Activated effector memory CD4-positive, alpha-beta T cell treated with Interleukin-2 at 50 U/mL for 16 hours (primary cell): ENCODE data around the gene TRIM14.
"Not testable (repeated sequence)": the region's sequence is repeated elsewhere in the genome, so short reads cannot be mapped to it uniquely, and the experiment has no call there.

Experiments
- DNase-seq: peaks from one replicate; pipeline ENCODE4 v3.0.0-alpha.2; 2020

TRIM14 gene

DNA sequence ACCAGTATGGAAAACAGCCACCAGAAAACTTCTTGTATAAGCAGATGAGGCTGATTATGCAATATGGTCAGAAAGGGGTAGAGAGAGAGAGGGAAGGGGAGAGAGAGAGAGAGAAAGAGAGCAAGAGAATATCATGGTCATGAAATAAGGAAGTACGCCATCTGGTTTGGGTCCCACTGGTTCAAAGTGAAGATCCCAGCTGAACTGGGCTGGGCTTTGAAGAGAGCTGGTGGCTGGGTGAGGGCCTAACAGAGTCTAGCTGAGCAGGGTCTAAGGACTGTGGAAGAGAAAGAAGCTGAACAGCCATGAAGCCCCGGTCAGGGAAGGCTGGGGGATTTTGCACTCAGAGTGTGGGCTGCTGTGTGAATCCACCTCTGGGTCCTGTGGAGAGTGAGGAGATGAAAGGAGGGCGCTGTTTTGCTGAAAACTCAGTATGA is 14.6 kb downstream of the TRIM14 start:
- no peak for DNase-seq

DNA sequence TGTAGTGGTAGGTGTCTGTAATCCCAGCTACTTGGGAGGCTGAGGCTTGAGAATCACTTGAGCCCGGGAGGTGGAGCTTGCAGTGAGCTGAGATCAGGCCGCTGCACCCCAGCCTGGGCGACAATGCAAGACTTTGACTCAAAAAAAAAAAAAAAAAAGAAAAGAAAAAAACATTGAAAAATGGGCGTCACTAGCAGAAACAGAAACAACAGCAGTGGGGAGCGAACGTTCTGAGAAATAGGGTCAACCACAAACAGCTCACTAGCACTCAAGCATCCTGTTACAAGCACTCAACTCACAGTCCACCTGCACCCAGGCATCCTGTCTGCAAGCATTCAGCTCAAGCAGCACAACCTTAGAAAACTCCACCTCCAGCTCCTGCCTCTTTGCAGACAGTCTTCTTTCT is 17.2 kb downstream of the TRIM14 start:
- peak; percentile 77 for DNase-seq

DNA sequence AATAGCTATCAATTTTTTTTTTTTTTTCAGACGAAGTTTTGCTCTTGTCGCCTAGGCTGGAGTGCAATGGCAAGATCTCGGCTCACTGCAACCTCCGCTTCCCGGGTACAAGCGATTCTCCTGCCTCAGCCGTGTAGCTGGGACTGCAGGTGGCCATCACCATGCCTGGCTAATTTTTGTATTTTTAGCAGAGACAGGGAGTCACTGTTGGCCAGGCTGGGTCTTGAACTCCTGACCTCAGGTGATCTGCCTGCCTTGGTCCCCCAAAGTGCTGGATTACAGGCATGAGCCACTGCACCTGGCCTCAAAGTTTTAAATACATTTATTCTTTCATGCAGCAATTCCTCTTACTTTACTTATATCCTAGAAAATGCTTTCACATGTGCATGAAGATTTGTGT is 17.6 kb downstream of the TRIM14 start:
- DNase-seq, result no peak

DNA sequence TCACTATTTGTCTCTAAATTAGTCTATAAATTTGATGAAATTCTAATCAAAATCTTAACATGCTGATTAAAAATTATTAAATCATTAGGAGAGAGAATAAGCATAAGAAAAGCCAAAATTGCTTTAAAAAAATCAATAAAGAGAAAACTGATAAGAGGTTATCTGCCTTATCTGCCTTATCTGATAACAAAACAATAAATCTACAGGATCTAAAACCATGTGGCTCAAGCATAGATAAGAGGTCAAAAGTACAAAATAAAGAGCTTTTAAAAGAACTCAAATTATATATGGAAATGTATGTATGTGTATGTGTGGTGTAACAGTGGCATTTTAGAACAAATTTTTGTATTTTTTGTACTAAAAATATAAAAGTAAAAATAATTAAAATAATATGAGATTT is 18.6 kb downstream of the TRIM14 start:
- DNase-seq, result no peak

DNA sequence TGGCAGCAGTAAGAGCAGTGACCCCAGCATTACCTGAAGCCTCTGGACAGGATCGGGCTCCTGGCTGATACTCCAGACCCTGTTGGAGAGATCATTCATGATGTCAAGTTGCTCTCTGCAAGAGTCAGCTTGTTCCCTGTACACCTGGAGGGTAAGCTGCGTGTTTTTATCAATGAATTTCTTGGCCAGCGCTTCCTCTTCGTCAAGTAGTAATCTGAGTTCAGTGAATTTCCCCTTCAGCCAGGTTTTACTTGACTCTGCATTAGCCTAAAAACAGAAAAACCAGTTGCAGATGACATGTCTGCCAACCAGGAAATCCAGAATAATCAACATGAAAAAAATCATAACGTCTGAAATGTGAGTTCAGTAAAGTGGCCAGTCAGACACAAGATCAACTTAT is 19.1 kb downstream of the TRIM14 start:
- no peak for DNase-seq

DNA sequence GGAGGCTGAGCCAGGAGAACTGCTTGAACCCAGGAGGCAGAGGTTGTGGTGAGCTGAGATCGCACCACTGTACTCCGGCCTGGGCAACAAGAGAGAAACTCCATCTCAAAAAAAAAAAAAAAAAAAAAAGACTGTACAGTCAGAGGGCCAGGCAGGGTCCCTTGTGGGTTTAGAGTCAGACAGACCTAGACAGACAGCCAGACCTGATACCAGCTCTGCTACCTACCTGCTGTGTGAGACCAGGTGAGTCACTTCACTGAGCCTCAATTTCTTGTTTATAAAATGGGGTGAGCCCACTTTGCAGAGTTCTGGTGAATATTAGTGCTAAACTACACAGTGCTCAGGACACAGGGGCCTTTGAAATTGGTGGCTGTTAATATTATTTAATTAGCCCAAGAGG is 19.7 kb downstream of the TRIM14 start:
- DNase-seq, result no peak

DNA sequence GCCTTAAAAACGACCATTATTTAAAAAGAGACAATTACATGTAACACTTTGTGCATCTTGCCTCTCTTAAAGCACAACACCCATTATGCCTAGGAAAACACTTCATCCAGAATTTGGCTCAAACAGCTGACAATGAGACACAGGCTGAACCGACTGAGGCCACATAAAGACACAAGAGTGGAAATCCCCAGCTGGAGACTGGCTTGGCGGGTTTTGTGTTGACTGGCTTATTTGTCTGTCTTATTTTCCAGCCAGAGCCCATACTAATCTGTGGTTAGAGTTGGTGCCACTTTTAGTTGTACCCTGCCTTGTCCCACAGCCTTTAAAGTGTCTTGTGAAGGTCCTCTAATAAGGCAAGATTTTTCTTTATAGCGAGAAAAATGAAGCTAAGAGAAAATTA is 21.2 kb downstream of the TRIM14 start:
- no peak for DNase-seq

DNA sequence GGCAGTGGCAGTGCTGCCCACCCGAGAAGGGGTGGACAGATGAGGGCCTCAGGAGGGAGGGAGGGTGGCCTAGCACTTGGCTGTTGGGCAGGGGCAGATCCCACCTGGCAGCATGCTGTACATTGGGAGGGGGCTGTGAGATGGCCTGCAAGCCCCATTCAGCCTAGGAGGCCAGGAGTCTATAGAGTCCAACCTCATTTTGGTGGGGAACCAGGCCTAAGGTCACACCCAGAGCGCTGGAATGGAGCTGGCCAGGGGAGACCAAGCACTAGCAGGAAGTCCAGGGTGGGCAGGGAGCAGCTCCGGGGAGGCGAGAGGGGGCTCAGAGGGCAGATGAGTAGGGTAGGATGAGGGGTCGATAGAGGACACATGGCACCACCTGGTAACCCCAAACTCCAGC is 22.9 kb downstream of the TRIM14 start:
- DNase-seq, result no peak

DNA sequence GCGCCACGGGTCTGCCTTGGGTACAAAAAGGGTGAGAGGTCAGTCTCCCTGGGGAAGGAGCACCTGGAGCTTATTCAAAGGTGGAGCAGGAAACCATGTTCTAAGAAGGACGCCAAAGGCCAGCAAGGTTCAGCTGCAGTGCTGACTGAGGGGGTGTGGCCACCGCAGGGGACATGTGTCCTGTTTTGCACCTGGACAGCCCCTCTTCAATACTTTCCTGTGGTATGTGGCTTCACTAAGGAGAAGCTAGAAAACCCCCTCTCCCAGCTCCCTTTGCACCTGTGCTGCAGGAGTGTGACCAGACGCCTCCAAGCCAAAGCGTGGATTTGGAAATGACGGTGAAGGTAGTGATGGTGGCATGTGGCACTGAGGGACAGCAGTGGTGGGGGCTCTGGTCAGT is 23.6 kb downstream of the TRIM14 start:
- no peak for DNase-seq

DNA sequence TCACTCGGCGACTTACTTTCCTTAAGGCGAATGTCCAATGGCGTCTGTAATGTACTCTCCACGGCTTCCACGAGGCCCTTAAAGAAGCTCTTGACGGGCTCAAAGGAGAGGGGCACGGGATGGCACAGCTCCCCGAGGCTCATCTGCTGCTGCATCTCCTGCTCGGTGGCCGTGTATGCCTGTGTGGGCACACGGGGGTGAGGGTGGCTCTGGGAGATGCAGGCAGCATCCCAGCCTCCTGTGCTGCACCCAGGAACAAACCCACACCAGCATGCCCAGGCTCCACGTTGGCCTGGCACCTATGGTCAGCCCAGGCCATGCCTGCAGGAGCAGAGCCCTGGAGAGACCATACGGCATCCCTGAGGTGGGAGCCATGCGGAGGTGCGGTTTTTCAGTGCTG is 24.2 kb downstream of the TRIM14 start:
- no peak for DNase-seq

DNA sequence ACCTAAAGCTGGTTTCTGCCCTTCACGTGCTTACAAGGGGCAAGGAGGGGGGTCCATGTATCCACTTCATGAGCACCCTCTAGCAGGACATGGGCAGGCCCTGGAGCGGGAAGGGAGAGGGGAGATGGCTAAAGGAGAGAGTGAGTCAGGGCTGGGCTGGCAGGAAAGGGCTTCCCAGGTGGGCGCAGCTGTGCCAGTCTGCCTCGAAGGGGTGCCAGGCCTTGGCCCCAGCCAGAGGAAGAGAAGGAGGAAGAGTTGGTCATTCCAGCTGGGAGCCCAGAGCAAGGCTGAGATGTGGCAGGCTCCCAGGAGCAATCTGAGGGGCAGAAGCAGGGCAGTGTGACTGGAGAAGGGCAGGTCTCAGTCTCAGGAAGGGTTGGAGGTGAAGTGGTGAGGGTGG is 24.7 kb downstream of the TRIM14 start:
- DNase-seq, result no peak

DNA sequence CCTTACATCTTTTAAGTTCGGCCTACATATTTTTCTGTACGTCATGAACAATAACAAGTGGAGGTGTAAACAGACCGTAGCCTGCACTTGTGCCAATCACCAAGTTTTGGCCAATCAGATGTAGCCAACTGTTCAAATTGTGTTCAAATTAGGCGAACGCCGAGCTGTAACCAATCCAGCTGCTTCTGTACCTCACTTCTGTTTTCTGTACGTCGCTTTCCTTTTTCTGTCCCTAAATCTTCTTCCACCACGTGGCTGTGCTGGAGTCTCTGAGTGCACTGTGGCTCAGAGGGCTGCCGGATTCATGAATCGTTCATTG is 26.4 kb downstream of the TRIM14 start:
- no peak for DNase-seq

DNA sequence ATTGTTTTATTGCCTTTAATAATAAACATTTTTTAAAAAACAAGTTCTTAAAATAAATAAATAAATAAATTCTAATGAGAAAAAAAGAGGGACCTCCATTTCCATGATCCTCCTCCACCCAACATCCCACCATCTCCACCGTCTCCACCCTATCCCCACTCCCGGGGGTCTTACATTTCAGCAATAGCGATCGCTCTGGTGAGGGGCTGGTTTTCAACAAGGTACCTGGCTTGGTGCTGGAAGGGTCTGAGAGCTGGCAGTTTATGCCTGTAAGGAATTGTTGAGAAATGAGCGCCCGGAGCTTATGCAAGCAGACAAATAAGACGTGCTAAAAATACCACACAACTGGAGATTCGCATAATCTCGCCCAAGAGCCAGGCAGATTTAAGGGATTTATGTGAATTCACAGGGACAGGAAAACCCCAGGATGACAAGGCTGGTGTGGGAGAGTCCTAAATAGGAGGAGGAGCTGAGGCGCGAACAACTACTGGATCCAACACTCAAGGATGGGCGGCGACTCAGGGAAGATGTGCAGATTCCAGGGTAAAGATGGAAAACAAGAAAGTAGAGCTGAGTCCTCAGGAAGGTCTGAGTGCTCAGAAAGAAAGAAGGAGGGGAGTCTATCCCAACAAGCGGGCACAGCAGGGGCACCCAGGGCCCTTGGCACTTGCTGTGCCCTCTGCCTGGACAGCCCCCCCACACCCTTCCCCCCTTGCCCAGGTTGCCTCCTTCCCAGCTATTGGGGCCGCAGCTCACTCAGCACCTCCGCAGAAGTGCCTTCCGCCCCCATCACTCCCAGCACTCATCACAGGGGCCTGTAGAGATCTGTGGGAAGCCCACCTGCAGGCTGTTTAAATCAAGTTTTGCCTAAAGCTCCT is 27.0 kb downstream of the TRIM14 start:
- no peak for DNase-seq

DNA sequence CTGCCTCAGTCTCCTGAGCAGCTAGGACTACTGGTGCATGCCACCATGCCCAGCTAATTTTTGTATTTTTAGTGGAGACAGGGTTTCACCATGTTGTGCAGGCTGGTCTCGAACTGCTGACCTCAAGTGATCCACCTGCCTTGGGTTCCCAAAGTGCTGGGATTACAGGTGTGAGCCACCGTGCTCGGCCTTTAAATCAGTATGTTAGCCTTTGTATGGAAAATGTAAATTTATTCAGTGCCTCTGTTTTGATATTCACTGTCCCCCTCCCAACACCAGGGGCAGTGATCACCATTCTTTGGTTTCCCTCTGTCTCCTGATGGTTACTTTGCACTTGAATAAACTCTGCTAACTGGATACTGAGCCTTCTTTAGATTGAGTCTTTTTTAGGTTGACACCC is 28.3 kb downstream of the TRIM14 start:
- DNase-seq, result not testable (repeated sequence)

DNA sequence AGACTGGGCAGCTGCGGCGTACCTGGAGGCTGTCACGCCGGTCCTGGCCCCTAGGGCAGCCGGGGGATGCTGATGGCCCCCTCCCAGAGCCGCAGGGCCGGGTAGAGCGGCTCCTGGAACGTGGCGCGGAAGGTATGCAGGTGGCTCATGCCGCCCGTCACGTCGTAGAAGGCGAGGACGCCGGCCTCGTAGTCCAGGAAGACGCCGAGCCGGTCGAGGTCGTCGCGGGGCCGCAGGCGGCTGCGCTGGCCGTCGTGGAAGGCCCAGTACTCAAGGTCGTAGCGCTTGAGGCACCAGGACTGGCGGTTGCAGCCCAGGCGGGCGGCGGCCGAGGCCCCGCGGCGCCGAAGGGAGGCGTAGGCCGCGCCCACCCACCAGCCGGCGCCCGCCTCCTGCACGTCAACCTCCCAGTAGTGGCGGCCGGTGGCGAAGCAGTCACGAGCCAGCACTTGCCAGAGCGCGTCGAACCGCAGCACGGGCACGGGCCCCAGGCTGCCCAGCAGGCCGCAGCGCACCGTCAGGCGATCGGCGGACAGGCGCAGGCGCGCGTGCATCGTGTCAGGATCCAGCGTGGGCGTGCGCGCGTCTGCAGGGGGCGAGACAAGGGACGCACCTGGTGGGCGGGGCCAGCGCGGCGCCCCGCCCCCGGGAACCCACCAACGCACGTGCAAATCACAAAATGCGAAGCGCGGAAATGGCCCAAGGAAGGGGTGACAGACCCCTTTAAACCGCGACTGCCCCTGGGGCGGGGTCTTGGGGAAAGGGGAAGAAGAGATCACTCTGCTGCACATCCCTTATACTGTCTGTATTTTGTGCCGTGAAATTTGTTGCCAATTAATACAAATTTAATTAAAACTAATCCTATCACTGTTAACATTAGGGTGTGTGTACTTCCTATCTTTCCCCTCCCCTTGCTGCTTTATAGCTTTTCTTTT is 31.3 kb downstream of the TRIM14 start:
- DNase-seq, result no peak

DNA sequence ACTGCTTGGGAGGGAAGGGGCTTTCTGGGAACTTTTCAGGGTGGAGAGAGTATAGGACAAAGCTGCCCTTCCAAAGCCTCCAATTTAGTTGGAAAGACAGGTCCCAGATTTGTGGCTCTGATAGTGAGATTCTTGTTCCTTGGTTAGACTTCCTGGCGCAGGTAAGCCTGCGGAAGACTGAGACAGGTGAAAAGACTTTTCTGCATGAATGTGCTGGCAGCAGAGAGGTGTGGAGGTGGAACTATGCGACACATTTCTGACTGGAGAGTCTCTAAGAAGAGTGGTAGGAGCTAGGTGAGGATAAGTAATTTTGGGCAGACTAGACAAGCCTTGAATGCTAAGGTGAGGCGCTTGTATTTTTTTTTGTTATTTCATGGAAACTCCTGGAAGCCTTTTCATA is 32.6 kb downstream of the TRIM14 start:
- no peak for DNase-seq

DNA sequence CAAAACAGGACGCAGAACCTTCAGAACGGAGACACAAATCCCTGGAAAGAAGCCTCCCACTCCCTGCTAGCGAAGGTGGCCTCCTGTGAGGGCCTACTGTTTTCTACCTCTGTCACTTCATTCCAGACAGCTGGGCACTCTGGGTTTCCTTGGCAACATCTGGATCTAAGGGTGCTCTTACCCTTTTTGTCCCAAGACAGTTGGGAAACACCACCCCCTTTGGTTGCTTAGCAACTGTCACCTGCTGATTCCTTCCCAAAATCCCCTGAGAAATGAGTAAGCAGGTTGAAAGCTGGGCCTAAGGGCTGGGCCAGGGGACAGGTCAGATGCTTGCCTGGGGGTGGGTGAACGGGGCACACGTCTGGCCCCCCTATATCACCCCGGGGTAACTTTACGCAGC is 33.1 kb downstream of the TRIM14 start:
- no peak for DNase-seq

DNA sequence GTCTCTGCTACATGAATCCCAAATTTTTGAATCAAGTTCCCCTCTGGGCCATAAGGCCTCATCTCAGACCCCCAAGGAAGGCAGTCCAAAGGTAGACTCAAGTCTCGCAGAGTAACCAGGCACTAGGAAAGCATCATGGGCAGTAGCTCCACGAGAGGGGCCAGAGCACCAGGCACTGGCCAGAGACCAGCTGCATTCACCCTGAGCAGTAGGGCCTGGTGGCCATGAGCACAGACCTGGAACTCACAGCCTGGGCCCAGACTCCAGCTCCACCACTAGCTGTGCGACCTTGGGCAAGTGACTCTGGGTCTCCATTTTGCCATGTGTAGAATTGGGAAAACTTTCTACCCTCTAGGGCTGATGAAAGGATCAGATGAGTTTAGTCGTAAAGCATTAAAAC is 34.0 kb downstream of the TRIM14 start:
- no peak for DNase-seq

DNA sequence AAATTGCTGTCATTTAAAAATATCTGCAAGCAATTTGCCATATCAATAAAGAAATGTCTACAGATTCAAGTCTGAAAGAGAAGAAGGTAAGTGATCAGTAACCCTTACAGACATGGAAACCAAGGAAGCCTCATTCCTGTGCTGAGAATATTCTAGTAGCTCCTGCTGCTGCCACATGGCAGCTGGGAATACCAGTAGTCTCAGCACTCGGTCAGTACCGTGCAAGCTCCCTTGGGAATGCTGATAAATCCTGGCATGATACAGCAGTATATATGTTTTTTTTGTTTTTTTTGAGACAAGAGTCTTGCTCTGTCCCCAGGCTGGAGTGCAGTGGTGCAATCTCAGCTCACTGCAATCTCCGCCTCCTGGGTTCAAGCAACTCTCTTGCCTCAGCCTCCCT is 34.6 kb downstream of the TRIM14 start:
- DNase-seq, result no peak

DNA sequence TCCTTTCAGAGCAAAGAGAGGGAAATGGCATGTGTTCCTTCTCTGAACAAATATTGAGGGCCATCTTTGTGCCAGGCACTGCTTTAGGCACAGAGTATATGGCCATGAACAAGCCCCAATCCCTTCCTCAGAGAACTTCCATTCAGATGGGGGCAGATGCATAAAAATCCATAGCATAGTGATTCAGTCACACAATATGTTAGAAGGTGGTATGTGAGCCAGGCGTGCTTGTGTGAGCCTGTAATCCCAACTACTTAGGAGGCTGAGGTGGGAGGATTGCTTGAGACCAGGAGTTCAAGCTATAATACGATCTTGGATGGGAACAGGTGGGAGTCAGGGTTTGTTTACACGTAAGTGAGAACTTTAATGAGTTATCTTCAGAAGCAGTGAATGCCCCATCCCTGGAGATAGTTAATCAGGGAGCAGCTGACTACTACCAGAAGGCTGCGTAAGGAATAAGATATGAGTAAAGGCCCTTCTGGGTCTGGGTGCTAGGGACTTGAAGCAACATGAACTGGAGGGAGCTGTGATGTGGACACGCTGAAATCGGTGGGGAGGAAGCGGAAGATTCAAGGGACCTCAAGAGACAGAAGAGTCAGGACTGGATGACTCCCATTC is 35.3 kb downstream of the TRIM14 start:
- DNase-seq, result no peak

DNA sequence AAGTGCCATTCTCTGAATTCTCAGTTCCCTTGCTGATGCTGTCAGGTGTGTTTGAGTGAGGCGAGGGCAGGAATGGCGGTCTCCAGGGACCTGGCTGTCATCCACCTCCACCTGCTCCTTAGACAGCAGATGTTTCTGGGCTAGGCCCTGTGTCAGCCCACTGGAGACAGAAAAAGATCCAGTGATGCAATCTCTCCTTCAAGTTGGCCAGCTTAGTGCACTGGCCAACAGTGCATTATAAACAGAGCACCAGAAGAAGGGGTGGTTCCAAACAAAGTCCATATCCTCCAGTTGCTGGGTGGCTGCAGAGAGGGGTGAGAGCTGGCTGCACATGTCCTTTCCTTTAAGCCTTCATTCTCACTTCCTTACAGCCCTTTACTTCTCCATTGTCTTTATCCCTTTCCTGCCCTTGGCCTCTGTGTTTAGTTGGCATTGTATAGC is 35.9 kb downstream of the TRIM14 start:
- no peak for DNase-seq

DNA sequence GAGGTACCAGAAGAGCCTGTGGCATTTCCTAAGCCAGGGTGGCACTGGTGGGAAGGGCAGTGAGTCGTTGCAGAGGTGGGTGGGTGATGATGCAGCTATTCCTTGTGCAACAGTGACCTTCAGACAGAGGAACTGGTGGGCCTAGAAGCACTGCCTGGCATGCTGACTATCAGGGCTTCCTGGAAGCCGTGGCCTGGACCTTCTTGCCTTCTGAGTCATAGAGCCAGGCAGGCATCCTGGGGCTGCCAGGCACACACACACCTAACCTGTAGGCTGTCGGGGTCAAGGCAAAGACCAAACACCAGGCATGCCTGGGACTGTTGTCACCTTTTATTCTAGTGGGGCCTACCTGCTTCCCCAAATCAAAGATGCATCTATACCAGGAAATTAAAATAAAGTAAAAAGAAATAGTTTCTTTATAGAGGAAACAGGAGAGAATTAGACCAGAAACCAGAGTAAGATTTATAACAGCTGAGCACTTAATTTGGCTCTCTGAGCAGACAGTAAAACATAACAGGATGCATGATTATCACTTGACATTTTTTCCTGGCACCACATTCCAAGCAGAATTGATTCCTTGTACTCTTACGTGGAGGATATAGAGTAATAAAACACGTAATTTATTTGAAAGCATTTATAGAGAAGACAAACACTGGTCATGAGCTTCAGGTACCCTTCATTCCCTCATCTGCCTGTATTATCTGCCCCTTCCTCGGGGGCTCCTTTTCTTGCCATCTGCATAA is 37.4 kb downstream of the TRIM14 start:
- DNase-seq, result no peak

DNA sequence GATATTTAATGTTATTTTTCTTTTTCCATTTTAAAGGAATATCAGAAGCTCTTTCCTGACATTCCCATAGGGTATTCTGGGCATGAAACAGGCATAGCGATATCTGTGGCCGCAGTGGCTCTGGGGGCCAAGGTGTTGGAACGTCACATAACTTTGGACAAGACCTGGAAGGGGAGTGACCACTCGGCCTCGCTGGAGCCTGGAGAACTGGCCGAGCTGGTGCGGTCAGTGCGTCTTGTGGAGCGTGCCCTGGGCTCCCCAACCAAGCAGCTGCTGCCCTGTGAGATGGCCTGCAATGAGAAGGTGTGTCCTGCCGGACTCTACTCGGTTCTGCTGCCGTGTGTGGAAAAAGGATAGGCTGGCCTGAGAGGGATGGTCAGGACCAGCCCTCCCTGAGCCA is 38.2 kb downstream of the TRIM14 start:
- no peak for DNase-seq
